ENCODE data around the gene LIPC. TPM values are rescaled to one million over a fixed set of nuclear protein-coding genes. Genes with fewer than 3 reads are reported as not detected.

Gene LIPC
- total and polyA plus RNA-seq, 2 of the 4 experiments (the other 2 are of a cell fraction), result 0.07 TPM; not detected in 1

DNA sequence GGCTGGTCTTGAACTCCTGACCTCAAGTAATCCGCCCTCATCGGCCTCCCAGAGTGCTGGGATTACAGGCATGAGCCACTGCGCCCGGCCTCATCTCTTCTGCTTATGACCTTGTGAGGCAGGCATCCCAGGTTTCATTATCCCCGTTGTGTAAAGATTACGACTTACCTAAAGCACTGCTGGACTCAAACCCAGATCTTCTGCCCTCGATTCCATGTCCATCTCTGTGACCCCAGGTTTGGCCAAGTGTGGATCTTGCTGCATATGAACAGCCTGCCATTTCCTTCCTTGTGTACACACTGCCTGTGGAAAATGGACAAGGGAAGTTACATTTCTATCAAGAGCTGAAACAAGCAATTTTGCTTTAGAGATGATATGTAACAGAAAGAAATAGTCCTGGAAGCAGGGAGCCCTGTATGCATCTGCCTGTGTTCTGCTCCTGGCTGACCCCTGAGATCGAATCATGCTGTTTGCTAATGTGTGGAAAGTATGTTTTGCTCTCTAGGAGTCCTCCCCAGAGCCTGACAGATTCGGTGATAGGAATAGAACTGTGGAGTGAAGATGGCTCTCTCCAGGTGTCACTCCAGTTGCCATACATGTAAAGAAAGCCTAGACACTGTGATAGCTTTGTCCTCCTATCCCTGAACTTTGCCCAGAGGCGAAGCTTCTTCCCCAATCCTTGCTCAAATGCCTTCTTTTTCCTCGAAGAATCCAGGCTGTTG is 11.8 kb upstream of the LIPC start:
- dilution Hi-C loops (cut with HindIII; ENCODE audit: low sequenced_read_pairs, unreplicated experiment) (no loop called here), in situ Hi-C loops (cut with MboI; ENCODE audit: low sequenced_read_pairs) (no loop called here), intact Hi-C loops (cut with micrococcal nuclease) (no loop called here)
- Histone ChIP-seq H3K9ac (ENCODE audit: low read depth, low read length) (no peak overlapping the region), H3K4me2 (ENCODE audit: low read depth, low read length) (no peak overlapping the region), H3K4me3 (ENCODE audit: insufficient read depth, low read depth, low read length) (no peak overlapping the region), H2BK5ac (ENCODE audit: low read depth, low read length, poor library complexity, severe bottlenecking) (no peak overlapping the region), H4K8ac (ENCODE audit: low read depth in 2 of 2, low read length in 2 of 2) (no peak overlapping the region), H4K91ac (ENCODE audit: insufficient read depth, low read depth, low read length) (0 out of 2 replicates have a peak overlapping the region, but pooled peaks have one; percentile 21), H2AK5ac (ENCODE audit: low read depth, low read length) (0 out of 2 replicates have a peak overlapping the region, but pooled peaks have one; percentile 57), H3K56ac (ENCODE audit: extremely low read depth, insufficient read depth, low read length) (no peak overlapping the region), H2BK20ac (ENCODE audit: low read depth, low read length) (no peak overlapping the region), H3K4me1 (ENCODE audit: control insufficient read depth, insufficient read depth, low read length) (no peaks in the 10 kb centered on the region), H2AK9ac (replicated peaks; ENCODE audit: low read depth, low read length, poor library complexity) (no peak overlapping the region), H3K4ac (ENCODE audit: low read depth, low read length) (peak overlapping the region; percentile 67; the same call in 1 of the 2 replicates), H3K14ac (replicated peaks; ENCODE audit: low read depth, low read length) (peak overlapping the region; percentile 57), H3K36me3 (ENCODE audit: control insufficient read depth, insufficient read depth, low read length) (no peaks in the 10 kb centered on the region), H3K27me3 (ENCODE audit: control insufficient read depth, insufficient read depth, low read length) (no peaks in the 10 kb centered on the region), H4K20me1 (ENCODE audit: insufficient read depth, low read length) (no peaks in the 10 kb centered on the region), H3K18ac (ENCODE audit: low read depth, low read length) (no peak overlapping the region), H3K27ac (ENCODE audit: insufficient read depth, low read length) (no peak overlapping the region), H2BK120ac (ENCODE audit: low read depth, low read length) (peak overlapping the region; percentile 46), H3K79me1 (ENCODE audit: low read depth in 1 of 2, low read length in 2 of 2) (no peaks in the 10 kb centered on the region), H3K23ac (ENCODE audit: low read depth, low read length) (no peak overlapping the region), H3K9me1 (ENCODE audit: insufficient read depth, low read length) (0 out of 2 replicates have a peak, but pooled peaks cover 5% of the 10 kb centered on the region), H3K9me3 (ENCODE audit: control insufficient read depth, insufficient read depth, low read length) (no peaks in the 10 kb centered on the region), H2AFZ (replicated peaks; ENCODE audit: low read length, poor library complexity) (peak overlapping the region; percentile 52), H4K5ac (ENCODE audit: low read depth, low read length) (no peak overlapping the region), H2BK15ac (ENCODE audit: low read depth, low read length) (peak overlapping the region; percentile 75; the same call in 2 of the 3 replicates)
- POLR2A ChIA-PET (ENCODE audit: unreplicated experiment), result no interaction called here
- no peak for ATAC-seq (ENCODE audit: low read depth)
- CTCF ChIA-PET, result no interaction called here
- WGBS, 2 experiments (ENCODE audit: extremely low coverage in 2 of 2, insufficient read length in 1 of 2), result 100% methylated on average over 4 of the region's 11 CpGs; no CpG with 5 or more reads in 1 of the 2 experiments
- no peak for DNase-seq
- no TSS peak for BruUV-seq (replicated peaks)
- TF ChIP-seq CEBPB (IDR thresholded peaks at IDR 0.05; ENCODE audit: low read depth, low read length) (no peak), POLR2A (IDR thresholded peaks at IDR 0.05; ENCODE audit: low read depth, low read length) (no peak), CHD1 (IDR thresholded peaks at IDR 0.05; ENCODE audit: low read depth, low read length) (no peak), RAD21 (IDR thresholded peaks at IDR 0.05; ENCODE audit: low read length) (no peak), MXI1 (IDR thresholded peaks at IDR 0.05; ENCODE audit: borderline replicate concordance, low read depth, low read length) (no peak), RCOR1 (IDR thresholded peaks at IDR 0.05; ENCODE audit: insufficient replicate concordance, low read length) (no peak), BHLHE40 (IDR thresholded peaks at IDR 0.05; ENCODE audit: low read depth, low read length) (no peak), RFX5 (IDR thresholded peaks at IDR 0.05; ENCODE audit: low read depth, low read length) (no peak), USF2 (IDR thresholded peaks at IDR 0.05; ENCODE audit: low read depth, low read length) (no peak), NFE2L2 (IDR thresholded peaks at IDR 0.05; ENCODE audit: low read depth, low read length) (no peak), SMC3 (IDR thresholded peaks at IDR 0.05; ENCODE audit: low read depth, low read length) (no peak), FOS (IDR thresholded peaks at IDR 0.05; ENCODE audit: low read depth, low read length) (no peak), MAFK (IDR thresholded peaks at IDR 0.05; ENCODE audit: low read depth, low read length) (no peak)
- TF ChIP-seq, protein P1, sequence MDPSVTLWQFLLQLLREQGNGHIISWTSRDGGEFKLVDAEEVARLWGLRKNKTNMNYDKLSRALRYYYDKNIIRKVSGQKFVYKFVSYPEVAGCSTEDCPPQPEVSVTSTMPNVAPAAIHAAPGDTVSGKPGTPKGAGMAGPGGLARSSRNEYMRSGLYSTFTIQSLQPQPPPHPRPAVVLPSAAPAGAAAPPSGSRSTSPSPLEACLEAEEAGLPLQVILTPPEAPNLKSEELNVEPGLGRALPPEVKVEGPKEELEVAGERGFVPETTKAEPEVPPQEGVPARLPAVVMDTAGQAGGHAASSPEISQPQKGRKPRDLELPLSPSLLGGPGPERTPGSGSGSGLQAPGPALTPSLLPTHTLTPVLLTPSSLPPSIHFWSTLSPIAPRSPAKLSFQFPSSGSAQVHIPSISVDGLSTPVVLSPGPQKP (IDR thresholded peaks at IDR 0.05; ENCODE audit: borderline replicate concordance, low read depth, low read length), result no peak
- TF ChIP-seq, protein P2, sequence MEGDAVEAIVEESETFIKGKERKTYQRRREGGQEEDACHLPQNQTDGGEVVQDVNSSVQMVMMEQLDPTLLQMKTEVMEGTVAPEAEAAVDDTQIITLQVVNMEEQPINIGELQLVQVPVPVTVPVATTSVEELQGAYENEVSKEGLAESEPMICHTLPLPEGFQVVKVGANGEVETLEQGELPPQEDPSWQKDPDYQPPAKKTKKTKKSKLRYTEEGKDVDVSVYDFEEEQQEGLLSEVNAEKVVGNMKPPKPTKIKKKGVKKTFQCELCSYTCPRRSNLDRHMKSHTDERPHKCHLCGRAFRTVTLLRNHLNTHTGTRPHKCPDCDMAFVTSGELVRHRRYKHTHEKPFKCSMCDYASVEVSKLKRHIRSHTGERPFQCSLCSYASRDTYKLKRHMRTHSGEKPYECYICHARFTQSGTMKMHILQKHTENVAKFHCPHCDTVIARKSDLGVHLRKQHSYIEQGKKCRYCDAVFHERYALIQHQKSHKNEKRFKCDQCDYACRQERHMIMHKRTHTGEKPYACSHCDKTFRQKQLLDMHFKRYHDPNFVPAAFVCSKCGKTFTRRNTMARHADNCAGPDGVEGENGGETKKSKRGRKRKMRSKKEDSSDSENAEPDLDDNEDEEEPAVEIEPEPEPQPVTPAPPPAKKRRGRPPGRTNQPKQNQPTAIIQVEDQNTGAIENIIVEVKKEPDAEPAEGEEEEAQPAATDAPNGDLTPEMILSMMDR (conservative IDR thresholded peaks at IDR 0.05; ENCODE audit: low read depth, low read length), result no peak

Measured in IMR-90 (cell line).